Measurements from ENCODE around the gene SLC4A2.

DNA sequence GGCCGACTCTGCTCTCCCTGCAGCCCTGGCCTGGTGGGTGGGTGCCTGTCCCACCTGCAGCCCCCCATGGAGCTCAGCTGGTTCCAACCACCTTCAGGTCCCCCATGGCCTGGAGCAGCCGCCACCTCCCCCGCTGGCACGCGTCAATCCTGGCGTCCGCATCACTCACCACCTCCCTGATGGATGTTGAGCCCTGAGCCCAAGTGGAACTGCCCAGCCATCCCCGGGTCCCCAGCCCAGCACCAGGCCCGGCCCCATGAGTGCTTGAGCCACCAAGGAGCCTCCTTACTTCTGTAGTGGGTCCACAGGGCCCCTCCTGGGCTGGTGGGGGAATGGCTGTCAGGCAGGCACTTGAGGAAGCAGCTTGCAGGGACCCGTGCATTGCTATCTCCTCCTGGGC, 41.5 kb downstream of the SLC4A2 start:
- TF ChIP-seq POLR2A (IDR thresholded peaks at IDR 0.05; ENCODE audit: low read depth, low read length) (no peak), POLR2AphosphoS5 (IDR thresholded peaks at IDR 0.05; ENCODE audit: low read depth, low read length) (no peak), SPI1 (IDR thresholded peaks at IDR 0.05; ENCODE audit: low read depth, low read length) (no peak), TAF1 (IDR thresholded peaks at IDR 0.05; ENCODE audit: low read depth, low read length) (no peak)
